Skin epidermis (tissue), 12 donors: ENCODE results near the gene SERP1.

ENCODE experiments used
- H3K27ac ChIP-seq, 21 experiments: fragments of 200-600 bp; sonication (generic) in 11 of 21; one replicate each; pipeline ENCODE4 v1.5.0; 2020; ENCODE audit warnings: mild to moderate bottlenecking in 3 of 21, inconsistent platforms in 2 of 21, moderate library complexity in 2 of 21
- H3K4me3 ChIP-seq, 7 experiments: fragments of 200-600 bp; sonication (generic) in 2 of 7; one replicate each; pipeline ENCODE4 v1.5.0; 2020; ENCODE audit warnings: inconsistent platforms in 2 of 7, mild to moderate bottlenecking in 2 of 7, moderate library complexity in 1 of 7

The SERP1 gene

GRCh38 chr3:150495563-150496168 is 50.6 kb downstream of the SERP1 start:
- no peak overlapping the region for H3K27ac ChIP-seq
- H3K4me3 ChIP-seq, result no peak overlapping the region

GRCh38 chr3:150495149-150495548 is 51.1 kb downstream of the SERP1 start:
- Histone ChIP-seq H3K27ac (no peak overlapping the region), H3K4me3 (no peak overlapping the region)

- H3K27ac ChIP-seq, result no peak overlapping the region
- no peak overlapping the region for H3K4me3 ChIP-seq
These were observed 51.8 kb downstream of the SERP1 start for GRCh38 chr3:150494411-150494977.
